Left renal pelvis (tissue), 4 donors: ENCODE data around the gene ARHGAP27. TPM values are rescaled to one million over a fixed set of nuclear protein-coding genes. Genes with fewer than 3 reads are reported as not detected.

Experiments used
- DNase-seq, 4 donors: peaks; one replicate each; pipeline ENCODE4 v3.0.0-alpha.2; 2013; ENCODE audit warnings: low read depth in 4 of 4, low spot score in 3 of 4
- polyA plus RNA-seq, 4 donors: library from polyadenylated mRNA; unstranded; fragments of 120-200 nt; gene quantifications; one replicate each; pipeline ENCODE4 v1.2.1, GENCODE V29; 2013; ENCODE audit not compliant: insufficient read length in 4 of 4

ARHGAP27 gene
- polyA plus RNA-seq, 4 donors = 9.4 to 20.8 (median 13.5) TPM

DNA sequence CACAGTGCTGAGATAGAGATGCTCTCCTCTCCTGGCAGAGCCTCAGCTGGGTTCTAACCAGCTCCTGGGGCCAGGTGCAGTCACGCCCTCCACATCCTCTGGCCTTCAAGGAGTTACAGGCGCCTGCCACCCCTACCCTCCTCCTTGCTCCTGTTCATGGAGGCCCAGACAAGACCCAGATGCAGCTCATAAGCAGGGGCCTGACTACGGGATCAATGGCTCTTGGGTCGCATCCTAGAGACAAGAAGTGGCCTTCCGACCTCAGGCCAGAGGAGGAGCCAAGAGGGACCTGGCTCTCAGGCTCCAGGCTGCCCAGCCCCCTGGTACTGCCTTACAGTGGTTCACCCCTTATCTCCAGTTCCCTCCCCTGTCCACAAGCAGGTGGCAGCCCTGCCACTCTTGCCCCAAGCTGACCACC lies 23.0 kb downstream of the ARHGAP27 start:
- no peak for DNase-seq

DNA sequence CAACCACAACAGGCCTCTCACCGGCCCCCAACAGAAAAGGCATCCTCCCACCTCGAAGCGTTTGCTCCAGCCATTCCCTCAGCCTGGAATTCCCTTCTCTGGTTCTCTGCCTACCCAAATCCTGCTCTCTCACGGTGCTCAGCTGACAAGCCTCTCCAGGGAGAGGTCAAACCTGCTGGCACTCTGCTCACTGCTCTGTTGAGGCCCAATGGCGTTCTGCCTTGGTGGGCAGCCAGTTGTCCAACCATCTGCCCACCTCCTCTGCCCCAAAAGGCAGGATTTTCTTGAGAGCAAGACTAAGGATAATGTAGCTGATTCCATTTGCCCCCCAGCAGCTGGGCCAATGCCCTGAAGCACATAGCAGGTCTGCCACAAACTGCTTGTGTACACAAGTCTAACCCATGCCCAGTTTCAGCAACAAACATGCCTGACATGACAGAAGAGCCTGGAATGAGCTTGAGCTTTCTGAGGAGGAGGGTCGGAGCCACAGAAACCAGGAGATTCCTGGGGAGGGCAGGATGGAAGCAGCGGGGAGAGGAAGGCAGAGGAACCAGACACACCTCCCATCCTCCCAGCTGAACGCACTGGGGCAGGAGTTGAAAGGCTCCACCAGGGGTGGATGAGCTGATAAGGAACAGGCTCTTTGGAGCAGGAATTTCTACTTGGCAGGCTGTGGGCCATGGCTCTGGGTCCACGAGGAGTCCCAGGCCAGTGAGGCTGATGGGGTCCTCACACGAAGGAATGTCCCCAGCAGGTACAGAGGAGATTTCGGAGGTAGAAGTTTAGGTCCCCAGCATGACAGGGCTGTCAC lies 23.9 kb downstream of the ARHGAP27 start:
- no peak for DNase-seq

DNA sequence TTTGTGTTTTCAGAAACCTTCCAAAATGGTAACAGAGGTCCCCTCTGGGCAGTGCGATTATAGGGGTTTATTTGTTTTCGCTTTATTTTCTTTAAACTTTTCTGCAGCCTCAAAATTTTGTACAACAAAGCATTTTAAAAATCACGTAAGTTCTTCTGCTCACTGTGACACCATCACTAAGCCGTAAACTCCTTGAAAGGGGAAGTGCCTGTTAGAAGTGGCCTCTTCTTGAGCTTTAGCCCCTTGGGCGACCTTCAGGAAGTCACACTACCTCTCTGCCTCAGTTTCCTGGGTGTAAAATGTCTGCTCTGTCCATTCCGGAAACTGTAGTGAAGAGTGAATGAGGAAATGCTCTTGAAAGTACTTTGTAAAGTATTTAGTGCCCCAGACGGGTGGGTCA lies 26.6 kb downstream of the ARHGAP27 start:
- DNase-seq = no peak

GRCh38 chr17:45405250-45406086 lies 27.2 kb downstream of the ARHGAP27 start:
- no peak for DNase-seq

DNA sequence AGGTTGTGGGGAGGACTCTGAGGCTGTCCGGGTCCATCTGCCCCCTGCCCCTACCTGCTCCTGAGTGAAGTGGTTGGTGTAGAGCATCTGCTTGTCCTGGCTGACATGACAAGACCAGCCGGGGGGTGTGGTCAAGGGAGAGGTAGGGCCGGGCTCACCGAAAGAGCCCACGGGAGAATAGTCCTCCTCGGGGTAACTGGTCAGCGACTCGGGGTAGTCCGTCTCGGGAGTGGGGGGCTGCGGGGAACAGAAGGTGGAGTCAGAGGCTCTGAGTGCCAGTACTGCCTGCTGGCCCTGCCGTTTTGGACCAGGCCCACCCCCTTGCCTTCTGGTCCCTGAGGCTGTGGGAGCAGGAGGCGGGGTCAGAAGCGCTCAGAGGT lies 27.8 kb downstream of the ARHGAP27 start:
- no peak for DNase-seq

- no peak for DNase-seq
Measured at GRCh38 chr17:45403906-45404490, 28.7 kb downstream of the ARHGAP27 start.

DNA sequence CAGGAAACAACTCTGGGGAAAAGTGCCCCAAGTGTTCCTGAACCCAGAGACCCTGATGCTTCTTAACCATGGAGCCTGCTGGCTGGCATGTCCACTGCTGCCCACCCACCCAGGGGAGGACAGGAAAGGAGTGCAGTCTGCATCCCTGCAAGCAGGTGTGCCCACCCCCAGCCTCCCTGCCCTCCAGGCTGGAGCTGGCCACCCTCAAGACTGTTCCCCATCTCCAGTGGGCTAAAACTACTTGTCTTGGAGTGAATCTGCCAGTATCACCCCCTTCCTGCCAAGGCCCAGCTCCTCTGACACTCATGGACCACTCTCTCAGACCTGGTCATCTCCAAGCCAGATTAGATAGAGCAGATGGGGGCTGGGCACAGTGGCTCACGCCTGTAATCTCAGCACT lies 29.8 kb downstream of the ARHGAP27 start:
- DNase-seq = no peak

DNA sequence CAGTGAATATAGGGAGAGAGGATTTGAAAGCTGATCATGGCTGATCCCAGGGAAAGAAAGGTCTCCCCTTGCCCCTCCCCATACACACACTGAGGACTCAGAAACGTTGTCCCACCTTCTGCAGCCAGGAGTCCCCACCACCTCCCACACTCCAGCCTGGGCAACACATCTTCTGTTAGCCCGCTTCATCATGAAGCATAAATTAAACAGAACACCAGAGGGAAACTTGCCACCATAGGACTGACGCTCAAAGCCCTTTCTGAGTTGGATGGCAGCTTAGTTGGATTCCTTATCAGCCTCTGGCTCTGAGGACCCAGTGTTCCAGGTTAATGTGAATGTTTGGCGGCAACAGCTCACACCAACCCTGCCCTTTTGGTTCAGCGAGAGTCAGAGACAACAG lies 33.9 kb downstream of the ARHGAP27 start:
- DNase-seq = no peak

GRCh38 chr17:45397796-45398195 lies 34.9 kb downstream of the ARHGAP27 start:
- DNase-seq = no peak

GRCh38 chr17:45396496-45397205 lies 36.0 kb downstream of the ARHGAP27 start:
- no peak for DNase-seq

DNA sequence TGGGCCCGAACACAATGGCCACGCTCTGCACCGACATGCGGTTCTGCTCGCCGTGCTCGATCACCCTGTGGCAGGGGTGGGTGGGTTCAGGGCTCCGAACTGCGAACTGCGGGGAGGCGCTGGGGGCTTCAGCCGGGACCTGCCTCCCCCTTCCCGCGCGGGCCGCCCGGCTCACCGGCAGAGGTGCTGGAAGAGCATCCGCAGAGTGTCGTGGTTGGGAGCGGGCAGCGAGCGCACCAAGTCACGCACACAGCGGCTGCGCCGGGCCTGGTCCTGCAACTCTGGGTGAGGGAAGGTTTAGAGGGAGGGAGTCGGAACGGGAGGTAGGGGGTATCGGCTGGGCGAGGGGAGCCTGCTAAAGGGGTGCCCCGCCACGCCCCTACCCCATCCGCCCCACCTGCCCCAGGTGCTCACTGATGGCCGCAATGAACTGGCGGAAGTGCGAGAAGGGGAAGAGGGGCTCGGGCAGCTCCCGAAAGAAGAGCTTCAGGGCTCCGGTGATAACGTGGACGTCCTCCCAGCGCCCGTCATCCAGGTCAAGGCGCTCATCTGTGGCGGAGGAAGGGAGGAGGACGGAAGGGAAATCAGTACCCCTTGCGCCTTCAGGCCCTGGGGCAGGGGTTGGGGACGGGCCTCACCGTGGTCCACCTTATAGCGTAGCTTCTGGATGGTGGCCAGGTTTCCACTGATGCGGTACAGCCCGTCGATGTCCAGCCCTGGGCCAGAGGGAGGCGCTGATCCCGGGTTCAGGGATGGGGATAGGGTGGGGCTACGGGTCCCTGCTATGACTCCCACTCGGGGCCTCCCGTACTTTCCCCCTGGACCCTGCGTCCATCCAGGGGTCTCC lies 36.9 kb downstream of the ARHGAP27 start:
- no peak for DNase-seq

DNA sequence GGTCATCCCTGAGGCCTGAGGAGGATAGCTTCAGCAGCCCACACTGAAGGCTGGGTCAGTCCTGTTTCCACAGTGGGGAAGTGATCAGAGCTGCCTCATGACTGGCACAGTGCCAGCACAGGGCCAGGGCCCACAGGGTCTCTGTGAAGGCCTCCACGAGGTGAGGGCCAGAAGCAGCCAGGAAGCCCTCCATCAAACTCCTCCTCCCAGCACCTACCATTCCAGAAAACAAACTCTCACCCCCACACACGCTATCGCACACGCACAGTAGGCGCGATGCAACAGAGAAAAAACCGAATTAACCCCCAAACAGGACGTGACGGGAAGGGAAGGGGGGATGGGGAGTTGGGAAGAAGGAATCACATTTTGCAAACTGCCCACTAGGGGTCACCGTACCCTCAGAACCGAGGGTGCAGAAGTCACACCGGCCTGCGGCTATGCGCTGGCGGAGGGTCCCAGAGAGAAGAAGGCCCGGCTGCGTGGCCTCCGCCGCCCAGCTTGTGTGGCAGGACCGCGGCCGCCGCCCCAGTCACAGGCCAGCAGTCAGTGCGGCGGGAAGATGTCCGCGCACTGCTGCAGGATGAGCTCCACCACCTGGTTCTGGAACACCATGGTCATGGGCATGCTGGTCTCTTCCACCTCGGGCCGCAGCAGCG lies 37.6 kb downstream of the ARHGAP27 start:
- peak; percentile 80 to 87 (median 80) for DNase-seq

GRCh38 chr17:45394564-45394912 lies 38.1 kb downstream of the ARHGAP27 start:
- no peak for DNase-seq

GRCh38 chr17:45394091-45394490 lies 38.6 kb downstream of the ARHGAP27 start:
- no peak for DNase-seq

DNA sequence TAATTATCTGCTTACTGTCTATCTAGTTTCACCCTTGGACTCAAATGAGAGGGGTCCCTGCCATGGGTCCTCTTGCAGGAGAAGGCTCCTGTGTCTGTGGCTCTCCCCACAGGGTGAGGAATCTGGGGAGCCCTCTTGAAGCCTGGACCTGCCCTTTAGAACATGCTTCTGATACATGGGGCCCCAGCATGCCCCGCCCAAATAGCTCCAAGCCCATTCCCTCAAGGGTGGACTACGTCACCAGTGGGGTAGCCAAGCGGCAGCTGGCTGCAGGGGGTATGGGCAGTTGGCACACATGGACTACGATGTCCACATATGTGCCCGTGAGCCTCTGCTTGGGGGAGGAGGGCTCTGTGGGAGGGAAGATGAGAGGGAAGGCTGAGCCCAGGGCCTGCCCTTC lies 39.3 kb downstream of the ARHGAP27 start:
- DNase-seq = no peak

- no peak for DNase-seq
Measured at GRCh38 chr17:45391918-45392317, 40.8 kb downstream of the ARHGAP27 start.

DNA sequence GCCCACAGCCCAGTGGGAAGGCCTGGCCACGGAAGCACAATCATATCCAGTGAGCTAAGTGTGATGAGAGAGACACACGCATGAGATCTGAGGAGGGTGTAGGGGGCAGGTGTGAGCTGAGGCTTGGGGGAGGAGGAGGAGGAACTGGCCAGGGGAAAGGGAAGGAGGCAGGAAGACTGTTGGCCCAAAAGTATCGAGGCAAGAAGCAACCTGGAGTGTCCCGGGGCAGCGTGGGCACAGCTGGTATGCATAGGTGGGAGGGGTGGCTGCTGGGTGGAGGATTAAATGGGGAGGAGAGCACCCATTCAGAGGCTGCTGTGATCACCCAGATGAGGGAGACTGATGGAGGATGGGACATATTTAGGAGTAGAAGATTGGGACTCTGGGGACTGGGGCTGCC lies 41.4 kb downstream of the ARHGAP27 start:
- no peak for DNase-seq

DNA sequence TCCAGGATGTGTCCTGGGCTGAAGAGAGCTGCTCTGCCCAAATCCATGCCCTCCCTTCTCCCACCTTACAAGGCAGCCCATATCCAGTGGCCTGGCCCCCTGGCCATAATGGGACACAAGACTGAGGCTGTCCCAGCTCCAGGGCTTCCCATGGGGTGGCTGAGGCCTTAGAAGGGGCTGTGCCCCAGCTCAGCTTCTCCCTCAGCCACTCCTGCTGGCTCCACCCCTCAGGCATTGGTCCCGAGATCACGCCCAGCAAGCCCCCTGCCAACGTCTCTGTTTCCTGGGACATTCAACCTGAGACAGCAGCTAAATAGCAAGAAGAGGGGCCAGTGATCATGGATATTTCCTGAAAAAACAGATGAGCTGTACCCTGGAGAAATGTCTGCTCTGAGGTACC lies 43.3 kb downstream of the ARHGAP27 start:
- DNase-seq = no peak

DNA sequence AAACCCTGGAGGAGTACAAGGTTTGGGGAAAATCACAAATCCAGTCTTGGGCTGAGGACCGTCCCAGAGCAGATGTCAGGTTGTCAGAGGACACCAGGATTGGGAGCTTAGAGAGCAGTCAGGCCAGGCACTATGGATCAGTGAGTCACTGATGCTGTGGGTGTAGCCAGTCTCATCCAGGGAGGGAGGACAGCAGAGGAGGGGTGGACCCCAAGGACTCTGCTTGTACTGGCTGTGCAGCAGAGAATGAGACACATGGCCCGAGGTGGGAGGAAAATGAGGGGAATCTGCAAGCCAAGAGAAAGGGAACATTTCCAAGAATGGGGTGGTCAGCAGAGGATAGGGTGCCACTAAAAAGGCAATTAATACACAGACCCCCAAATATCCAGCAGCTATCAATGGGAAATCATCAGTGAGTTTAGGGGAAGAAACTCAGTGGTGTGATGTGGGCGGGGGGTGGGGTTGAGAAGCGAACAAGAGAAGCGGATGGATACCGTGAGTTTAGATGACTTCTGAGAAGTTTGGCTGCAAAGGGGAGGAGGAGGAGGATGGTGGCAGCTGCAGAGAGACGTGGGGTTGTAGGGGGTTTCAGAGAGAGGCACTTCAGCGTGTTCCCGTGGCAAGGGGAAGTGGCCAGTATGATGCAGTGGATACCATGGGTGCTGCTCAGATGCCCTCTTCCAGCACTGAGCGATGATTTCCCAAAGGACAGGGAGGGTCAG lies 43.9 kb downstream of the ARHGAP27 start:
- no peak for DNase-seq
